ENCODE data around the gene TFF3. TPM values are rescaled to one million over a fixed set of nuclear protein-coding genes. Genes with fewer than 3 reads are reported as not detected.

The TFF3 gene
- total RNA-seq, 1 donor, result not detected

- H3K4me3 ChIP-seq (ENCODE audit: low read depth, low read length), result no peak overlapping the region
- no peak for TF ChIP-seq CTCF (IDR thresholded peaks at IDR 0.05; ENCODE audit: insufficient read depth, low read length)
Observed at GRCh38 chr21:42351626-42352440, 36.6 kb upstream of the TFF3 start.

DNA sequence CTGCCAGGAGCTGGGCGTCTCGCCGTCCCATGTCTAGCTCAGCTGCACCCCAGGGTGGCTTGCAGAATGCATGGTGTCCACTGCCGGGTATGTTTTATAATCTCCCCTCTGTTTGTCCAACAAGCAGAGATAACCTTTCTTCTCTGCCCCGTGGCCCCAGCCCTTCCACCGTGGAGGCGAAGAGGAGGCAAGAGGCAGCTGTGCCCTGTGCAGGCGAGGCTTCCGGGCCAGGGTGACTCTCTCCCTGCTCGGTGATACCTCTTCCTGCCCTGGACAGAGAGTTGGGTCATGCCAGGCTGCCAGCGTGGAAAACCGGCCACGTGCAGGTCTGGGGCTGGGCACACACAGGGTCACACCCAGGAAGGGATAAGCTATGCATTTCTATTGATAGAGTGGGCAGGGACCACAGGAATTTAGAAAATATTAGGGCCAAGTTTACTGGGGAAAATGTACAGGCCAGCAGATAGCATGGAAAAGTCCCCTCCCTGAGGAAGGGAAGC lies 35.8 kb upstream of the TFF3 start, which contains the start of gene TFF2:
Gene TFF2, minus strand, starts transcription at position 68 of the 500 bp plus-strand sequence. Its CDS starts 37 bp downstream, at position 31.
- no peak for TF ChIP-seq CTCF (IDR thresholded peaks at IDR 0.05; ENCODE audit: insufficient read depth, low read length)
- H3K4me3 ChIP-seq (ENCODE audit: low read depth, low read length), result no peak within 1 kb of the TSS
- no peak for DNase-seq (ENCODE audit: low read depth)

More at GRCh38 chr21:42351626-42352440, 36.6 kb upstream of the TFF3 start:
- DNase-seq (ENCODE audit: low read depth), result no peak

DNA sequence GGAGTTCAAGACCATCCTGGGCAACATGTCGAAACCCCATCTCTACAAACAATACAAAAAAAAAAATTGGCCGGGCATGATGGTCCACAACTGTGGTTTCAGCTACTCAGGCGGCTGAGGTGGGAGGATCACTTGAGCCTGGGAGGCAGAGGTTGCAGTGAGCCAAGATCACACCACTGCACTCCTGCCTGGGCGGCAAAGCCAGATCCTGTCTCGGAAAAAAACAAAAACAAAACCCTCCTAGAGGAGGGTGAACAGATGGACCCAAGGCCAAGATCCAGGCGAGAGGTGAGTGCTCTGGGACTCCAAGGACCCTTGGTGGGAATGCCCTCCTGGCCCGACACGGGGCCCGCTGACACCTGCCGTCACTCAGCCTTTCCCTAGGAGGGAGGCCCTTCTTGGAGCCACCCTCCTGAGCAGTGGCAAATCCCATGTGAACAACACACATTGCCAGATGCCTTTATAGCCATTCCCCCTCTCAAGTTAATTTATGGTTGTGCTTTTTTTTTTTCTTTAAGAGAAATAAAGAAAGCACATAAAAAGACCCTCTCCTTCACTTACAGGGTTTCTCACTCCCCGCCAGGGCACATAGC lies 35.2 kb upstream of the TFF3 start:
- H3K4me3 ChIP-seq (ENCODE audit: low read depth, low read length), result no peak overlapping the region
- TF ChIP-seq CTCF (IDR thresholded peaks at IDR 0.05; ENCODE audit: insufficient read depth, low read length), result no peak
- DNase-seq (ENCODE audit: low read depth), result no peak

- TF ChIP-seq CTCF (IDR thresholded peaks at IDR 0.05; ENCODE audit: insufficient read depth, low read length), result no peak
- no peak for DNase-seq (ENCODE audit: low read depth)
Observed at GRCh38 chr21:42349420-42350317, 34.5 kb upstream of the TFF3 start.

DNA sequence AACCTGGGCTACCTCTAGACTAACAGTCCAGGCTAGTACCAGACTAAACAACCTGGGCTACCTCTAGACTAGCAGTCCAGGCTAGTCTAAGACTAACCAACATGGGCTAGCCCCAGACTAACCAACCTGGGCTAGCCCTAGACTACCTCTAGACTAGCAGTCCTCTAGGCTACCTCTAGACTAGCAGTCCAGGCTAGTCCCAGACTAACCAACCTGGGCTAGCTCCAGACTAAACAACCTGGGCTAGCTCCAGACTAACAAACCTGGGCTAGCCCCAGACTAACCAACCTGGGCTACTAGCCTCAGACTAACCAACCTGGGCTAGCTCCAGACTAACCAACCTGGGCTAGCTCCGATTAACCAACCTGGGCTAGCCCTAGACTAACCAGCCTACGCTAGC lies 33.6 kb upstream of the TFF3 start:
- DNase-seq (ENCODE audit: low read depth), result no peak
- no peak for TF ChIP-seq CTCF (IDR thresholded peaks at IDR 0.05; ENCODE audit: insufficient read depth, low read length)
- H3K4me3 ChIP-seq (ENCODE audit: low read depth, low read length), result no peak overlapping the region

More at GRCh38 chr21:42349420-42350317, 34.5 kb upstream of the TFF3 start:
- H3K4me3 ChIP-seq (ENCODE audit: low read depth, low read length), result no peak overlapping the region

GRCh38 chr21:42347601-42348327 lies 32.6 kb upstream of the TFF3 start:
- H3K4me3 ChIP-seq (ENCODE audit: low read depth, low read length), result no peak overlapping the region
- no peak for TF ChIP-seq CTCF (IDR thresholded peaks at IDR 0.05; ENCODE audit: insufficient read depth, low read length)
- DNase-seq (ENCODE audit: low read depth), result no peak
